GM12865 (cell line): ENCODE data around the gene PATJ.
"Not testable (repeated sequence)": the region's sequence is repeated elsewhere in the genome, so short reads cannot be mapped to it uniquely, and the experiment has no call there.

Source experiments
- DNase-seq: peaks from one replicate; pipeline ENCODE4 v3.0.0; 2010; ENCODE audit warnings: low read depth
- H3K4me3 ChIP-seq: 2 replicates; pipeline ENCODE4 v1.5.1; 2011; ENCODE audit warnings: mild to moderate bottlenecking, low read depth, low read length, control low read depth
- CTCF ChIP-seq: IDR thresholded peaks from 2 replicates; pipeline ENCODE4 v1.5.1; 2011; ENCODE audit warnings: low read length, control low read depth, low read depth, inconsistent platforms; ENCODE audit not compliant: insufficient read depth; ENCODE audit errors: missing control alignments

Gene PATJ

GRCh38 chr1:62184336-62184735 lies 442.1 kb downstream of the PATJ start:
- no peak for DNase-seq
- no peak overlapping the region for H3K4me3 ChIP-seq
- TF ChIP-seq CTCF, result no peak

- not testable (repeated sequence) for DNase-seq, H3K4me3 ChIP-seq
Measured at GRCh38 chr1:62185233-62185632, 443.0 kb downstream of the PATJ start.

GRCh38 chr1:62185677-62186076 lies 443.4 kb downstream of the PATJ start:
- DNase-seq, result no peak
- no peak for TF ChIP-seq CTCF

GRCh38 chr1:62187548-62187947 lies 445.3 kb downstream of the PATJ start:
- DNase-seq, result no peak
- no peak for TF ChIP-seq CTCF
- H3K4me3 ChIP-seq, result no peak overlapping the region

More at GRCh38 chr1:62185677-62186076, 443.4 kb downstream of the PATJ start:
- no peak overlapping the region for H3K4me3 ChIP-seq

GRCh38 chr1:62188111-62188510 lies 445.8 kb downstream of the PATJ start:
- no peak for TF ChIP-seq CTCF
- DNase-seq, result no peak
- no peak overlapping the region for H3K4me3 ChIP-seq

GRCh38 chr1:62194651-62195544 lies 452.6 kb downstream of the PATJ start, which contains the start of gene L1TD1:
L1TD1 (plus strand) TSS chr1:62194849; CDS start chr1:62206629, 11,780 bp downstream.
- H3K4me3 ChIP-seq, result no peak within 1 kb of the TSS
- no peak for TF ChIP-seq CTCF
- no peak for DNase-seq

- no peak for DNase-seq
- H3K4me3 ChIP-seq, result no peak overlapping the region
- no peak for TF ChIP-seq CTCF
Measured at GRCh38 chr1:62196086-62196690, 453.9 kb downstream of the PATJ start.
